Stimulated activated CD4-positive, alpha-beta T cell treated with anti-CD3 and anti-CD28 coated beads, Interleukin-12 subunit alpha, Interleukin-12 subunit beta, amount 100 ng/mL, for 48 hours (primary cell): ENCODE data around the gene TMCO4.
"Not testable (repeated sequence)": the region's sequence is repeated elsewhere in the genome, so short reads cannot be mapped to it uniquely, and the experiment has no call there.

ENCODE experiments used
- DNase-seq, 3 donors: peaks; one replicate each; pipeline ENCODE4 v3.0.0-alpha.2; 2020; ENCODE audit warnings: low read depth in 2 of 3, low spot score in 1 of 3

Gene TMCO4

GRCh38 chr1:19799230-19800075, at the start of gene TMCO4:
TSS of gene TMCO4 (minus strand) at chr1:19799916. CDS start at chr1:19780758, 19,158 bp downstream.
- peak; percentile 23 to 43 (median 40) for DNase-seq

- DNase-seq = not testable (repeated sequence)
Observed at GRCh38 chr1:19849307-19849706, 49.6 kb upstream of the TMCO4 start.

DNA sequence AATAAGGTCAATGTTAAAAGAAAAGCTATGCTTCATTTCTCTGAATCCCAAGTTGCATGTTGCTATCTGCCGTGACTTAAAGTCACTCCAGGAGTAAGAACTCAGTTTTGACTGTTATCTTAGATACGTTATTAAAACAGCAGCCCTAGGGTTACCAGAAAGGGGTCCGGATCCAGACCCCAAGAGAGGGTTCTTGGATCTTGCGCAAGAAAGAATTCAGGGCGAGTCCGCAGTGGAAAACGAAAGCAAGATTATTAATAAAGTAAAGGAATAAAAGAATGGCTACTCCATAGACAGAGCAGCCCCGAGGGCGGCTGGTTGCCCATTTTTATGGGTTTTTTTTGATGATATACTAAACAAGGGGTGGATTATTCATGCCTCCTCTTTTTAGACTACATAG, 47.6 kb upstream of the TMCO4 start:
- DNase-seq = not testable (repeated sequence)

DNA sequence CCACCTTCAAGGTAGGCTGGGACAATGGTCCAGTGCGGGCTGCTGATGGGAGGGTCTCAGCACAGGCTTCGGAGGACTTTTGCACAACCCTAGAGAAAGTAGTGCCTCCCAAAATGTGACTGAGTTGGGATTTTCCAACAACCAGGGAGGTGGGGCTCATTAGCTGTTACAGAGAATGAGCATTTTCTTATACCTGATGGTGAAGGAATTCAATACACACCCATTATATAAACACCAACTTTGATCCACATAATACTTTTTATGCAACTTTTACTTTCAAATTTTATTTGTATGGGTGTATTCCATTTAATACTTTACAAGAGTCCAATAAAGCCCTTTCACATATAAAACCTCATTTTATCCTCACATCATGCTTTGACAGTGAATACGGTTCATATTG, 46.6 kb upstream of the TMCO4 start:
- no peak for DNase-seq

DNA sequence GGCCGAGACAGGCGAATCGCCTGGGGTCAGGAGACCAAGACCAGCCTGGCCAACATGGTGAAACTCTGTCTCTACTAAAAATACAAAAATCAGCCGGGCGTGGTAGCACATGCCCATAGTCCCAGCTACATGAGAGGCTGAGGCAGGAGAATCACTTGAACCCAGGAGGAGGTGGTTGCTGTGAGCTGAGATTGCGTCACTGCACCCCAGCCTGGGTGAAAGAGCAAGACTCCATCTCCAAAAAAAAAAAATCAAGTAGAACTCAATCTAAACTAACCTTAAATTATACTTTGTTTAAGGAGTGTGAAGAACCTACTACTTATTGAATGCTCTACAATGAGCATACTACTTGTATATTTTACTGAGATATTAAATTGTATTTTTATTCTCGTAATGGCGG, 45.8 kb upstream of the TMCO4 start:
- DNase-seq = no peak

DNA sequence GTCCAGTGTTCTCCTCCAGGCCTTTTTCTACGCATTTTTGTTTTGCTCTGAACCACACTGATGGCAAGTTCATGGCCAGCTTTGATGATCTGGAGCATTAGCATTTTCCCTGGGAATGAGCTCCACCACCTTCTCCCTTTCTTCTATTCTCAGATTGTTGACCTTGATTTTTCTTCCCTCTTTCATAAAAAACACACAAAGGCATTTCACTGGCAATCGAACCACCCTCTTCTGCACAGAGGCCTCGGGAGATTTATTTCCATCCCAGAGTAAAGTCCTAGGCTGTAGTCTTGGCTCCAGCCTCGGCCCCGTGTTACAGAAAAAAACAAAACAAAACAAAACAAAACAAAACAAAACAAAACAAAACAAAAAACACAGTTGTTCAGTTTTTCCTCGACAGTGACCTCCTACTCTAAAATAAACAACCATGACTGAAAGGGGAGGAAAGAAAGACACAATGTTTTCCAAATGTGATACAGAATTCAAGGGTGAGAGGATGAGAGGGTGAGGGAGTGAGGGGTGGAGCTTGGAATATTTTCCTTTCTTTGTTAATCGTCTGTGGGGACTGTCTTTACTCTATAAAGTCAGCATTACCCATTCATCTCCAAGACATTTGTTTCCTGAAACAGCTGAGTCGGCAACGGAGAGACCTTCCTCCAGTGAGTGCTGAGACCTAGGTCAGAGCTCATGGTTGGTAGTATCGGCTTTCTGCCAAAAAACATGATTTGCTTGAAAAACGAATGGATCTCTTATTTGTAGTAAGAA, 45.2 kb upstream of the TMCO4 start:
- DNase-seq = no peak

DNA sequence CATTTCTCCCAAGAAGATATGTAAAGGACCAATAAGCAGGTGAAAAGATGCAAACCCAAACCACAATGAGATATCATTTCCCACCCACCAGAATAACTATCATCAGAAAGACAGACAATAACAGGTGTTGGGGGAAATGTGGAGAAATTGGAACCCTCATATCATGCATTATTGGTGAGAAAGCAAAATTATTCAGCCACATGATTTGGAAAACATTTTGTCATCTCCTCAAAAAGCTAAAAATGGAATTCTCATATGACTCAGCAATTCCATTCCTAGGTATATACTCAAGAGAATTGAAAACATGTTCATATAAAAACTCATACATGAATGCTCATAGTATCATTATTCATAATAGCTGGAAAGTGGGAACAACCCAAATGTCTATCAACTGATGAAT, 40.5 kb upstream of the TMCO4 start:
- no peak for DNase-seq

- DNase-seq = no peak
Observed at GRCh38 chr1:19837866-19838265, 38.1 kb upstream of the TMCO4 start.

GRCh38 chr1:19835578-19835977, 35.9 kb upstream of the TMCO4 start:
- DNase-seq = no peak

DNA sequence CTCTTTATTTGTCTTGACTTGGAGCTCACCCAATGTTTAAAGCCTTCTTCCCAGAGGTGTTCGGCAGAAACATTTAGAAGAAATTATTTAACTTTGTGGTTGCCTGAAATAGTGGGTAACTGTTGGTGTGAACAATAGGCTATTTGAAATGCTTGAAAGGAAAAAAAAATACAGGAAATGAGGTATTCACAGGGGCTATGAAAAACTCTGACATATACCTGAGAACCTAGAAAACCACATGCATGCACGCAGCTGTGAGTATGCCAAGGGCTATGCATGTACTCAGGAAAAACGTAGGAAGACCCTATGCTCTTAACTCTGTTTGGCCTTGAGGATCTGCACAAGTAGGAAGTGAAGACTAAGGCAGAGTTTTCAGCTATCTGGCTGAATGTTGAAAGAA, 31.7 kb upstream of the TMCO4 start:
- DNase-seq = no peak

- DNase-seq = no peak
Observed at GRCh38 chr1:19828546-19828945, 28.8 kb upstream of the TMCO4 start.

DNA sequence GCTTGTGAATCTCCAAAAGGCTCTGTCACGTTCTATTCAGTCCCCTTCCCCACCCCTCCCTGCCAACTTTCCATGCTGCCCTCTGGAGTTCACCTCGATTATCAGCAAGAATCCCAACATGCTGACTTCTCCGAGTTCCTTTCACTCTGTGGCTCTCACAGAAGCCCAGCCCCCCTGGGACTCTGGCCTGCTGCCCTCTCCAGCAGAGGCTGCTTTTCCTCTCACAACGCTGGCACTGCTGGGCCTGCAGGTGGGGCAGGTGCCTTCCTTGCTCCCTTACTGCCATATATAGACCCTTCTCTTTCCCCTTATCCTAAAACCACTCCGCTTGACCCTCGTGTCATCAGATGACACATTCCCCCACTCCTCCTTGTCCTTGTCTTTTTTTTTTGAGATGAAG, 25.6 kb upstream of the TMCO4 start:
- no peak for DNase-seq

DNA sequence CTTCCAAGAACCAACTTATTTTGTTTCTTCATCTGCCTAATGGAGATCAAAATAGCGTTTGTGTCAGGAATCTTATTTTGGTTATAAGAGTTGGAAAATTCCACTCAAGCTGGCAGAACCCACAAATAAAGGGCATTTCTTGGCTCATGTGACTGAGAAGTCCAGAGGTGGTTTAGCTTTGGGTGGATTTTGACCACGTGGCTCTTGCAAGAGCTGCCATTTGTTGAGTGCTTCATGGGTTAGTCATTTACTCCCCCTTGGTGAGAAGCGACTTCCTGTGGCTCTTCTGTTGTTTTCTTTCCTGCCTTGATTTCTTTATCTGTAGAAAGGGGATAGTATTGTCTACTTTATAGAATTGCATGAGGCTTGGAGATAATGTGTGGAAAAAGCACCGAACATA, 24.8 kb upstream of the TMCO4 start:
- DNase-seq = no peak

DNA sequence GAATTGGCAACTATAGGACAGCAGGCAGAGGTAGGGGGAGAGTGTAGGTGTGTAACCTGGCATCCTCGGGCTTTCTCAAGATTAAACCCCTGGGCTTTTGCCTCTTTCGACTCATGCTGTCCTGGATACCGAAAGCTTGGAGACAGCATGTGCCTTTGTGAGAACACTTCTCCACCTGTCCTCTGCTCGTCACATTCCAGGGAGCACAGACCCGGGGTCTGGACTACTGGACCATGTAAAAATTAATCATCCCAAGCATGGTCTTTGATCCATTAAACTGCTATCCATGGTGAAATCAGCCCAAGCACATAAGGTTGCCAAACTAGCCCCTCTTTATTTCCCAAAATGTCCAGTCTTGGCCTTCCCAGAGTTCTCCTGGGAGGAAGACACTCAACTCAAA, 24.3 kb upstream of the TMCO4 start:
- no peak for DNase-seq

- DNase-seq = no peak
Observed at GRCh38 chr1:19819701-19820100, 20.0 kb upstream of the TMCO4 start.

- DNase-seq = no peak
Observed at GRCh38 chr1:19818324-19818723, 18.6 kb upstream of the TMCO4 start.

DNA sequence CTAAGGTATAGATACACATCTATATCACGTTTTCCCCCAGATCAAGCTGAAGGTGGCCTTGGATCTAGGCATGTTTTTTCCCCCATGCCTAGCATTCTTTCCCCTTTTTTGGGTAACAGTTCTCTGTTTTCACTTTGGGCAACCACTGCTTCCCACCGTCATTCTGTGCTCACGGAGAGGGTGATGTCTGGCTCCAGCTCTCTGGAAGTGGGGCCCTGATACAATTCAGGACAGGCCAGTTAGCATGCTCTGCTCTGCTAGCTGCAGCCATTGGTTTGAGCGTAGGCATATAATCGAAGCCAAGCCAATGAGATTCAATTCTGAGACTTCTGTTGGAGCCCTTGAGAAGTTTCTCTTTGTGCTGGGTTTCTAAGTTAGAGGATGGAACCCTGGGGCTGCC, 17.4 kb upstream of the TMCO4 start:
- DNase-seq = no peak

GRCh38 chr1:19816737-19817086, 17.0 kb upstream of the TMCO4 start:
- not testable (repeated sequence) for DNase-seq

DNA sequence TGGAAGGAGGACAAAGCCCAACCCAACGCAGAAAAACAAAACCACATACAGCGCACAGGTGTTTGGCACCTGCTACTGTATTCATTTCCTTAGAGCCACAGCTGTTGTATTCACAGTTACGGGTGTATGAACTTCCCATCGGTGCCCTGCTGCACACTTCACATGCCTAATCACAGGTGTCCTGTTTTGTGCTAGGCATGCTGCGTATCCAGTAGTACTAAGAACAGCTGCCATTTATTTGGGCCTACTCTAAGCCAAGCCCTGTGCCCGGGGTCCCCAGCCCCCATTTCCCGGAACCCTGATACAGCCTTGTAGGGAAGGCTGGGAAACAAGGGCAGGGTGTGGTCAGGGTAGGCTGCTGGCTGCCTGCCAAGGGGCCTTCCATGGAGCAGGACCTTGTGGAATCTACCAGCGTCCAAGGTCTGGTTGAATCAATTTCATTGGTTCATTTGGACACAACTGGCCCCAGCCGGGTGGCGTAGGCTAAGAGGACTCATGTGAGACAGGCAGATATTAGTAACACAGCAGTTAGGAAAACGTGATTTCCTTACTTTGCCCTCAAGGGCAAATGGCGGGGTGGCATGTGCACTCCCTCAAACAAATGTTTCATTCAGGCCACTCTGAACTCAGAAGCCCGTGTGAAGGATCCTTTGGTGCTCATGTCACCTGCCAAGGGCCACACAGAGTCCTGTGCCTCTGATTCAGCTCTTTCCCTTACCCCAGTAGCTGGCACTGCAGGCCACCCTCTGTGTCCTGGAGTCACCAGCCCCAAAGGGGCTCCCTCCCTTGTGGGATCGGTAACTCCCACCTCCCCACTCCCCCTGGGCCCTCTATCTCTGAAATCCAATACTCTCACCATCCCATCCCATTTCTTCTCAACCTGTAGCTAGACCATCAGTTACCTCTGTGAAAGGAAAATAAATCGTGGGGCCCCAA, 16.4 kb upstream of the TMCO4 start:
- no peak for DNase-seq

- DNase-seq = no peak
Observed at GRCh38 chr1:19814681-19815503, 15.2 kb upstream of the TMCO4 start, which contains the start of gene RNF186. TSS of gene RNF186 (minus strand) at chr1:19815283. CDS start at chr1:19815101, 182 bp downstream.
